ENCODE results near the gene PIK3CB. TPM values are rescaled to one million over a fixed set of nuclear protein-coding genes. Genes with fewer than 3 reads are reported as not detected.
"Not testable (repeated sequence)": the region's sequence is repeated elsewhere in the genome, so short reads cannot be mapped to it uniquely, and the experiment has no call there.

Gene PIK3CB
- total RNA-seq, 1 donor from 2014 or later = 21.9 TPM

- H3K27ac Mint-ChIP-seq = no peak overlapping the region
- ATAC-seq (ENCODE audit: low read depth) (no peak), DNase-seq (no peak)
- no peak for TF ChIP-seq CTCF (IDR thresholded peaks at IDR 0.05)
- ChIA-PET POLR2A (no interaction called here), CTCF (no interaction called here)
- no peaks in the 10 kb centered on the region for H3K27me3 Mint-ChIP-seq
- intact Hi-C loops (cut with micrococcal nuclease) = no loop called here
- H3K4me1 Mint-ChIP-seq = peaks cover 4% of the 10 kb centered on the region
- no peaks in the 10 kb centered on the region for H3K9me3 Mint-ChIP-seq
- H3K4me3 Mint-ChIP-seq = no peak overlapping the region
- H3K36me3 Mint-ChIP-seq (ENCODE audit: low read depth) = peaks cover 15% of the 10 kb centered on the region
These were observed 7.5 kb downstream of the PIK3CB start for GRCh38 chr3:138827222-138827621.

GRCh38 chr3:138825336-138825735, 9.4 kb downstream of the PIK3CB start:
- H3K9me3 Mint-ChIP-seq = no peaks in the 10 kb centered on the region
- ChIA-PET POLR2A (interaction anchor here (0.6 kb wide), 1 partner anchor 11 kb away, joined by 4 read pairs; no protein-coding TSS in a partner anchor), CTCF (no interaction called here)
- intact Hi-C loops (cut with micrococcal nuclease) = no loop called here
- no peak overlapping the region for H3K4me3 Mint-ChIP-seq
- no peak for ATAC-seq (ENCODE audit: low read depth)
- H3K4me1 Mint-ChIP-seq = no peaks in the 10 kb centered on the region
- H3K27ac Mint-ChIP-seq = no peak overlapping the region
- H3K27me3 Mint-ChIP-seq = no peaks in the 10 kb centered on the region
- no peak for DNase-seq
- H3K36me3 Mint-ChIP-seq (ENCODE audit: low read depth) = peaks cover 14% of the 10 kb centered on the region
- no peak for TF ChIP-seq CTCF (IDR thresholded peaks at IDR 0.05)

- Mint-ChIP-seq H3K36me3 (ENCODE audit: low read depth) (peaks cover 18% of the 10 kb centered on the region), H3K9me3 (no peaks in the 10 kb centered on the region), H3K27ac (no peak overlapping the region), H3K4me3 (no peak overlapping the region), H3K27me3 (no peaks in the 10 kb centered on the region), H3K4me1 (peaks cover 2% of the 10 kb centered on the region)
- ATAC-seq (ENCODE audit: low read depth) = no peak
- DNase-seq = no peak
- POLR2A ChIA-PET = no interaction called here
- no peak for TF ChIP-seq CTCF (IDR thresholded peaks at IDR 0.05)
- intact Hi-C loops (cut with micrococcal nuclease) = no loop called here
- CTCF ChIA-PET = no interaction called here
These were observed 10.6 kb downstream of the PIK3CB start for GRCh38 chr3:138824114-138824506.

GRCh38 chr3:138820379-138820778, 14.3 kb downstream of the PIK3CB start:
- peaks cover 12% of the 10 kb centered on the region for H3K4me1 Mint-ChIP-seq
- H3K27me3 Mint-ChIP-seq; intact Hi-C loops (cut with micrococcal nuclease); H3K27ac Mint-ChIP-seq; CTCF ChIA-PET; POLR2A ChIA-PET; H3K9me3 Mint-ChIP-seq; H3K4me3 Mint-ChIP-seq; H3K36me3 Mint-ChIP-seq (ENCODE audit: low read depth); ATAC-seq (ENCODE audit: low read depth); DNase-seq: not testable (repeated sequence)

GRCh38 chr3:138818185-138818860, 16.4 kb downstream of the PIK3CB start:
- DNase-seq (no peak), ATAC-seq (ENCODE audit: low read depth) (no peak)
- ChIA-PET POLR2A (interaction anchor here (0.7 kb wide), 1 partner anchor 11 kb away, joined by 3 read pairs; no protein-coding TSS in a partner anchor), CTCF (no interaction called here)
- Mint-ChIP-seq H3K36me3 (ENCODE audit: low read depth) (peaks cover 8% of the 10 kb centered on the region), H3K9me3 (no peaks in the 10 kb centered on the region), H3K27me3 (no peaks in the 10 kb centered on the region), H3K27ac (no peak overlapping the region), H3K4me3 (no peak overlapping the region), H3K4me1 (peaks cover 20% of the 10 kb centered on the region)
- intact Hi-C loops (cut with micrococcal nuclease) = no loop called here
- no peak for TF ChIP-seq CTCF (IDR thresholded peaks at IDR 0.05)

- ATAC-seq (ENCODE audit: low read depth) (no peak), DNase-seq (no peak)
- TF ChIP-seq CTCF (IDR thresholded peaks at IDR 0.05) = no peak
- Mint-ChIP-seq H3K9me3 (no peaks in the 10 kb centered on the region), H3K27ac (no peak overlapping the region), H3K4me3 (no peak overlapping the region), H3K36me3 (ENCODE audit: low read depth) (peaks cover 9% of the 10 kb centered on the region), H3K4me1 (peaks cover 20% of the 10 kb centered on the region), H3K27me3 (no peaks in the 10 kb centered on the region)
- ChIA-PET POLR2A (no interaction called here), CTCF (interaction anchor here (0.6 kb wide), 1 partner anchor 35 kb away, joined by 5 read pairs; no protein-coding TSS in a partner anchor)
- intact Hi-C loops (cut with micrococcal nuclease) = no loop called here
These were observed 17.0 kb downstream of the PIK3CB start for GRCh38 chr3:138817695-138818094.
